HepG2 (cell line): ENCODE measurements around the gene DAPK1. TPM values are rescaled to one million over a fixed set of nuclear protein-coding genes. Genes with fewer than 3 reads are reported as not detected.

Experiments
- ARID4A ChIP-seq: sonication (generic); formaldehyde crosslinking; IDR thresholded peaks from 2 replicates; pipeline ENCODE4 v1.5.0; 2020; ENCODE audit warnings: mild to moderate bottlenecking, missing genetic modification reagents, borderline replicate concordance
- FIP1L1 ChIP-seq: fragments of 200-400 bp; formaldehyde crosslinking; IDR thresholded peaks from 2 replicates; pipeline ENCODE4 v1.6.1; 2018; ENCODE audit warnings: low read depth, mild to moderate bottlenecking, low read length, moderate library complexity, borderline replicate concordance; ENCODE audit not compliant: insufficient read depth
- GATA4 ChIP-seq: sonication (generic); IDR thresholded peaks from 2 replicates; pipeline ENCODE4 v1.6.1; 2016; ENCODE audit warnings: antibody characterized with exemption, low read depth, borderline replicate concordance
- HMG20B ChIP-seq: conservative IDR thresholded peaks from 2 replicates; pipeline ENCODE4 v1.6.1; 2016; ENCODE audit warnings: missing genetic modification reagents, missing compliant biosample characterization
- NR1H2 ChIP-seq: sonication (generic); formaldehyde crosslinking; IDR thresholded peaks from 2 replicates; pipeline ENCODE4 v1.8.1; 2022; ENCODE audit warnings: low read depth, missing genetic modification reagents, borderline replicate concordance
- SOX5 ChIP-seq: IDR thresholded peaks from 2 replicates; pipeline ENCODE4 v1.6.1; 2016; ENCODE audit warnings: borderline replicate concordance
- SRSF1 ChIP-seq: fragments of 200-400 bp; formaldehyde crosslinking; optimal IDR thresholded peaks from 2 replicates; pipeline ENCODE3; 2017; ENCODE audit warnings: mild to moderate bottlenecking, low read depth, low read length, moderate library complexity
- SSRP1 ChIP-seq: IDR thresholded peaks from 2 replicates; pipeline ENCODE4 v1.6.1; 2016; ENCODE audit warnings: control low read depth
- UBTF ChIP-seq: sonication (generic); formaldehyde crosslinking; IDR thresholded peaks from 2 replicates; pipeline ENCODE4 v1.4.0; 2020; ENCODE audit warnings: mild to moderate bottlenecking, missing genetic modification reagents
- ZNF777 ChIP-seq: sonication (generic); formaldehyde crosslinking; IDR thresholded peaks from 2 replicates; pipeline ENCODE4 v1.4.0; 2020; ENCODE audit warnings: missing genetic modification reagents
- ZNF792 ChIP-seq: IDR thresholded peaks from 2 replicates; pipeline ENCODE4 v1.6.1; 2016
- polyA plus RNA-seq, 8 experiments: library from polyadenylated mRNA; depleted of rRNA in 3 of 8; stranded (reverse) in 7 of 8; unstranded in 1 of 8; fragments of >200 nt; fragmentation: Illumina TruSeq in 4 of 8; extraction: Trizol in 4 of 8; gene quantifications; 2 replicates each; pipeline versions ENCODE4 v1.2.1 to v1.2.3, GENCODE V29; 2011 to 2016; ENCODE audit warnings: low read depth in 4 of 8, missing spikeins in 1 of 8, mixed read lengths in 1 of 8; ENCODE audit not compliant: insufficient read depth in 1 of 8
- total RNA-seq, 5 experiments: library from RNA; depleted of rRNA; stranded (reverse); fragments of >200 nt; fragmentation: Illumina TruSeq; extraction: Trizol; gene quantifications; 2 replicates each; pipeline ENCODE4 v1.2.3, GENCODE V29; 2016; ENCODE audit warnings: low read depth in 1 of 5
- TF ChIP-seq, protein P1 (sequence below): sonication (generic); formaldehyde crosslinking; IDR thresholded peaks from 2 replicates; pipeline ENCODE4 v1.4.0; 2020; ENCODE audit warnings: mild to moderate bottlenecking, missing genetic modification reagents
- TF ChIP-seq, protein P2 (sequence below): sonication (generic); formaldehyde crosslinking; IDR thresholded peaks from 2 replicates; pipeline ENCODE4 v1.5.0; 2020; ENCODE audit warnings: mild to moderate bottlenecking, missing genetic modification reagents
- TF ChIP-seq, protein P3 (sequence below): sonication (generic); formaldehyde crosslinking; IDR thresholded peaks from 2 replicates; pipeline ENCODE4 v1.8.0; 2022; ENCODE audit warnings: missing genetic modification reagents, low read depth, mild to moderate bottlenecking, borderline replicate concordance

Gene DAPK1
- total and polyA plus RNA-seq, 2 of the 13 experiments (the other 11 are each of a cell fraction or from before 2014, with no cell fraction given): 35.7 to 35.9 TPM

DNA sequence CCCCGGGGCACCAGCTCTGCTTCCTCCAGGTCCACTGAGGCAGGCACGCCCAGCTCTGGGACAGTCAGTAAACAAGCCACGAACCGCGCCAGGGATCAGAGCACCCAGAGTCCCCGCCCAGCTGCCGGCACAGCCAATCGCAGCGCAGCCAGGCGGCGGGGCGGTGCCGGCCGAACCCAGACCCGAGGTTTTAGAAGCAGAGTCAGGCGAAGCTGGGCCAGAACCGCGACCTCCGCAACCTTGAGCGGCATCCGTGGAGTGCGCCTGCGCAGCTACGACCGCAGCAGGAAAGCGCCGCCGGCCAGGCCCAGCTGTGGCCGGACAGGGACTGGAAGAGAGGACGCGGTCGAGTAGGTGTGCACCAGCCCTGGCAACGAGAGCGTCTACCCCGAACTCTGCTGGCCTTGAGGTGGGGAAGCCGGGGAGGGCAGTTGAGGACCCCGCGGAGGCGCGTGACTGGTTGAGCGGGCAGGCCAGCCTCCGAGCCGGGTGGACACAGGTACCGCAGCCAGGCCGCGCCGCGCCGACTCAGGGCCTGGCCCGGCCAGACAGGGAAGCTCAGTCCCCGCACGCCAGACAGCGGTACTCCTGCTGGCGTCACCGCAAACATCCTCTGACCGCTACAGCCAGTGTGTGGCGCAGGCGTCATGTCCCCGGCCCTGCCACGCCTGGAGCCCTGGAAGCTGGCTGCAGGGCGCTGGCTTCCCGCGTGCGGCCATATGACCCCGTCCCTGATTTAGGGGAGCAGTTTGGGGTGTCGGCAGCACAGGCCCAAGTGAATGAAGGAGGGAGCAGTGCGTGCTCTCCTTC is 228.4 kb downstream of the DAPK1 start, which contains the start of gene CTSL (continued):
- TF ChIP-seq, protein P1, sequence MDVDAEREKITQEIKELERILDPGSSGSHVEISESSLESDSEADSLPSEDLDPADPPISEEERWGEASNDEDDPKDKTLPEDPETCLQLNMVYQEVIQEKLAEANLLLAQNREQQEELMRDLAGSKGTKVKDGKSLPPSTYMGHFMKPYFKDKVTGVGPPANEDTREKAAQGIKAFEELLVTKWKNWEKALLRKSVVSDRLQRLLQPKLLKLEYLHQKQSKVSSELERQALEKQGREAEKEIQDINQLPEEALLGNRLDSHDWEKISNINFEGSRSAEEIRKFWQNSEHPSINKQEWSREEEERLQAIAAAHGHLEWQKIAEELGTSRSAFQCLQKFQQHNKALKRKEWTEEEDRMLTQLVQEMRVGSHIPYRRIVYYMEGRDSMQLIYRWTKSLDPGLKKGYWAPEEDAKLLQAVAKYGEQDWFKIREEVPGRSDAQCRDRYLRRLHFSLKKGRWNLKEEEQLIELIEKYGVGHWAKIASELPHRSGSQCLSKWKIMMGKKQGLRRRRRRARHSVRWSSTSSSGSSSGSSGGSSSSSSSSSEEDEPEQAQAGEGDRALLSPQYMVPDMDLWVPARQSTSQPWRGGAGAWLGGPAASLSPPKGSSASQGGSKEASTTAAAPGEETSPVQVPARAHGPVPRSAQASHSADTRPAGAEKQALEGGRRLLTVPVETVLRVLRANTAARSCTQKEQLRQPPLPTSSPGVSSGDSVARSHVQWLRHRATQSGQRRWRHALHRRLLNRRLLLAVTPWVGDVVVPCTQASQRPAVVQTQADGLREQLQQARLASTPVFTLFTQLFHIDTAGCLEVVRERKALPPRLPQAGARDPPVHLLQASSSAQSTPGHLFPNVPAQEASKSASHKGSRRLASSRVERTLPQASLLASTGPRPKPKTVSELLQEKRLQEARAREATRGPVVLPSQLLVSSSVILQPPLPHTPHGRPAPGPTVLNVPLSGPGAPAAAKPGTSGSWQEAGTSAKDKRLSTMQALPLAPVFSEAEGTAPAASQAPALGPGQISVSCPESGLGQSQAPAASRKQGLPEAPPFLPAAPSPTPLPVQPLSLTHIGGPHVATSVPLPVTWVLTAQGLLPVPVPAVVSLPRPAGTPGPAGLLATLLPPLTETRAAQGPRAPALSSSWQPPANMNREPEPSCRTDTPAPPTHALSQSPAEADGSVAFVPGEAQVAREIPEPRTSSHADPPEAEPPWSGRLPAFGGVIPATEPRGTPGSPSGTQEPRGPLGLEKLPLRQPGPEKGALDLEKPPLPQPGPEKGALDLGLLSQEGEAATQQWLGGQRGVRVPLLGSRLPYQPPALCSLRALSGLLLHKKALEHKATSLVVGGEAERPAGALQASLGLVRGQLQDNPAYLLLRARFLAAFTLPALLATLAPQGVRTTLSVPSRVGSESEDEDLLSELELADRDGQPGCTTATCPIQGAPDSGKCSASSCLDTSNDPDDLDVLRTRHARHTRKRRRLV (CRISPR knock-in tag): no peak
- peak; percentile 77; the same call in 1 of the 2 replicates for TF ChIP-seq ZNF792 (CRISPR knock-in tag)
- TF ChIP-seq NR1H2 (CRISPR knock-in tag): no peak
- peak; percentile 72 for TF ChIP-seq ZNF777
- TF ChIP-seq, protein P2, sequence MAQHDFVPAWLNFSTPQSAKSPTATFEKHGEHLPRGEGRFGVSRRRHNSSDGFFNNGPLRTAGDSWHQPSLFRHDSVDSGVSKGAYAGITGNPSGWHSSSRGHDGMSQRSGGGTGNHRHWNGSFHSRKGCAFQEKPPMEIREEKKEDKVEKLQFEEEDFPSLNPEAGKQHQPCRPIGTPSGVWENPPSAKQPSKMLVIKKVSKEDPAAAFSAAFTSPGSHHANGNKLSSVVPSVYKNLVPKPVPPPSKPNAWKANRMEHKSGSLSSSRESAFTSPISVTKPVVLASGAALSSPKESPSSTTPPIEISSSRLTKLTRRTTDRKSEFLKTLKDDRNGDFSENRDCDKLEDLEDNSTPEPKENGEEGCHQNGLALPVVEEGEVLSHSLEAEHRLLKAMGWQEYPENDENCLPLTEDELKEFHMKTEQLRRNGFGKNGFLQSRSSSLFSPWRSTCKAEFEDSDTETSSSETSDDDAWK (CRISPR knock-in tag): no peak
- TF ChIP-seq SSRP1: no peak
- no peak for TF ChIP-seq GATA4
- no peak for TF ChIP-seq FIP1L1
- TF ChIP-seq SOX5 (CRISPR knock-in tag): no peak
- TF ChIP-seq SRSF1: no peak
- TF ChIP-seq, protein P3, sequence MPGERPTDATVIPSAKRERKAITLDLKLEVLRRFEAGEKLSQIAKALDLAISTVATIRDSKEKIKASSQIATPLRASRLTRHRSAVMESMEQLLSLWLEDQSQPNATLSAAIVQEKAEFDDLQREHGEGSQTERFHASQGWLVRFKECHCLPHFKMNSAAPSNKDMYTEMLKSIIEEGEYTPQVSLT: no peak; the same call in 1 of the 2 replicates
- peak; percentile 84 for TF ChIP-seq ARID4A (CRISPR knock-in tag)
- 0 out of 2 replicates have a peak, but pooled peaks have one; percentile 27 for TF ChIP-seq HMG20B (CRISPR knock-in tag)
- peak; percentile 100 for TF ChIP-seq UBTF
